Right ventricle myocardium inferior (tissue), 1 donor: ENCODE results near the gene DUSP3. TPM values are rescaled to one million over a fixed set of nuclear protein-coding genes. Genes with fewer than 3 reads are reported as not detected.

Source experiments
- ATAC-seq: fragments of 200-7000 bp; cut with Tn5 transposase; one replicate; pipeline ENCODE4 v1.9.1; 2020; ENCODE audit warnings: mild to moderate bottlenecking, moderate library complexity
- DNase-seq: peaks from one replicate; pipeline ENCODE4 v3.0.0; 2021; ENCODE audit errors: missing footprints
- intact Hi-C: fragments of 100-400 bp; cut with DNase I; formaldehyde crosslinking; loops from one replicate; pipeline ENCODE4 v1.11.0; 2022
- long read RNA-seq: library from polyadenylated mRNA; unstranded; transcript quantifications from one replicate; pipeline ENCODE4 v2.0.0, GENCODE V29; 2021
- total RNA-seq: library from RNA; stranded (reverse); fragmentation: NEBNext Ultra II Directional; extraction: Animal tissue kit (Norgen Biotek cat#: 25700); gene quantifications from one replicate; pipeline ENCODE4 v1.2.1, GENCODE V29; 2021
- donor health status: DM: no; HTN: yes; CAD: no; lungs with severe emphysema.

The DUSP3 gene
- 260 TPM for total RNA-seq
- long read RNA-seq, full-length matches to known transcripts, result 180 of 221 reads
- long read RNA-seq, partial matches to known transcripts, result 6 of 221 reads
- long read RNA-seq, other reads (novel, unspliced or antisense), result 35 of 221 reads

GRCh38 chr17:43778337-43779144 is at the start of gene DUSP3:
DUSP3 (minus strand) TSS chr17:43778977; CDS start chr17:43778924, 53 bp downstream.
- ATAC-seq (peak; percentile 94), DNase-seq (peak; percentile 97)
- intact Hi-C loops, result loop anchor here (5.0 kb wide), 2 partner anchors 54 to 69 kb away; partner anchors contain the start of genes CD300LG and MPP3

DNA sequence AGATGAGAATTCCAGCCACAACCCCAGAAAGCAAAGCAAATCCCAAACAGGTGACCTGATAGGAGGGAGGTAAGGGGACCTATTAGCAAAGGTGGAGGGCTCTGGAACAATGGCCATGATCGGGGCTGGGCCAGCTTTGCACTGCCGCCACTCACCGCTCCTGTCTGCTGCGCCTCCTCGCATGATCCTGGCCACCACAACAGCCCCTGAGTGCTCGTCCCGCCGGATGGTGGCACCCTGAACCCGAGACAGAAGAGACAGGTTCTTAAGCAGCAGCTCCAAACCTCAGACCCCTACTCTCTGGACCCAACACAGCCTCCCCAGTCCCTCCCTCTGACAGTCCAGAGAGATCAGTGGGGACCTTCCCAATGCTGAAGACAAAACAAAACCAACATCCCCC is 48.8 kb upstream of the DUSP3 start:
- no peak for ATAC-seq
- no peak for DNase-seq
- intact Hi-C loops, result no loop called here

- ATAC-seq, result no peak
- intact Hi-C loops, result no loop called here
Measured at GRCh38 chr17:43826206-43826605, 47.4 kb upstream of the DUSP3 start.

GRCh38 chr17:43825567-43825966 is 46.8 kb upstream of the DUSP3 start:
- ATAC-seq (no peak), DNase-seq (no peak)
- intact Hi-C loops, result no loop called here

More at GRCh38 chr17:43826206-43826605, 47.4 kb upstream of the DUSP3 start:
- no peak for DNase-seq

DNA sequence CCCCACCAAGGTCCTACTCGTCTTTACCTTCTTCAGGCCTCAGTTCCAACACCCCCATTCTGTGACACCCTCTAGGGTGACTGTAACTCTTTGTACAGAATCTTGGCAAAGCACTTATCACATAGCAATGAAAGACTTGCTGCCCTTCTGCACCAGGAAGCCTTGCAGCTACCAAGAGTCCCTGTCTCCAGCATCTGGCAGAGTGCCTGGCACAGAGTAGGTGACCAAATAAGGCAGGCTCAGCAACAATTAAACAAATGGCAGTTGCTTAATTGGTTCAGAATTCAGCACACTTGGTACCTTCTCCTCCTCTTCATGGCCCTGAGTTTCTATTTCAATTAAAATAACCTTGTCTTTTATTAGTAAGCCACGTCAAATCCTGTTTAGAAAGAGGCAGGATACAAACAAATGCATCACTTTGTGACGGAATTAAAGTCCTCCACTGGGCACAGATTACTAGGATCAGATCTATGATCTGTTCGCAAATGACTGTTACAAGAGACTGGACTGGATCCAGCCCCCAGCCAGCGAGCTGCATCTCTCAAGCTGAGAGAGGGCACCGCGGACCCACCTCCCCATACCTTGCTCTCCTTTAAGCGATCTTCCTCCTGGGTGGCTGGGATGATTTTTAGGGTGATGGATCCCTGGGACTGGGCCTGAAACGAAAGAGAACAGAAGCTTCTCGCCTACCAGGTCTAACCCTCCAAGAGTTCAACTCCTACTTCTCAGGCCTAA is 44.7 kb upstream of the DUSP3 start:
- ATAC-seq (peak; percentile 77), DNase-seq (peak; percentile 78)
- intact Hi-C loops, result no loop called here

- intact Hi-C loops, result no loop called here
- DNase-seq, result no peak
- ATAC-seq, result peak; percentile 19
Measured at GRCh38 chr17:43822570-43823190, 43.9 kb upstream of the DUSP3 start.

DNA sequence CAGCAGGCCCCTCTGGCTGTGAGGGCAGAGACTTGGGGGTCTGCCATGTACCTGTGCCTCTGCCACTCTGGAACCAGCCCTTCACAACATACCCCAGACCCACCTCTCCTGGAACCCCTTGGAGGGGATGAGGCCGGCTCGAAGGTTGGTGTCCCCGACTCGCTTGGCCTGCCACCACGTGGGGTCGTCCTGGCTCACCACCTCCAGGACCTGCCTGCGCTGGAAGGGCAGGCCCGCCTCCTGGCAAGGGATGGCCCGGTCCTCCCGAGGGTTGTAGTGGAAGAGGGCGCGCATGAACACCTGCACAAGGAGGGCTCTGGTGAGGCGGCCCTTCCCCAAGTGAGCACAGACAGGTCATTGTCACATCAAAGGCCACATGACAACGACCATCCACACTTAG is 42.0 kb upstream of the DUSP3 start:
- ATAC-seq, result no peak

GRCh38 chr17:43818966-43819365 is 40.2 kb upstream of the DUSP3 start:
- ATAC-seq (no peak), DNase-seq (peak; percentile 46)
- intact Hi-C loops, result no loop called here

More for the DNA sequence above, 42.0 kb upstream of the DUSP3 start:
- DNase-seq, result no peak
- intact Hi-C loops, result no loop called here

GRCh38 chr17:43817826-43818225 is 39.0 kb upstream of the DUSP3 start:
- intact Hi-C loops, result no loop called here
- DNase-seq (no peak), ATAC-seq (no peak)

DNA sequence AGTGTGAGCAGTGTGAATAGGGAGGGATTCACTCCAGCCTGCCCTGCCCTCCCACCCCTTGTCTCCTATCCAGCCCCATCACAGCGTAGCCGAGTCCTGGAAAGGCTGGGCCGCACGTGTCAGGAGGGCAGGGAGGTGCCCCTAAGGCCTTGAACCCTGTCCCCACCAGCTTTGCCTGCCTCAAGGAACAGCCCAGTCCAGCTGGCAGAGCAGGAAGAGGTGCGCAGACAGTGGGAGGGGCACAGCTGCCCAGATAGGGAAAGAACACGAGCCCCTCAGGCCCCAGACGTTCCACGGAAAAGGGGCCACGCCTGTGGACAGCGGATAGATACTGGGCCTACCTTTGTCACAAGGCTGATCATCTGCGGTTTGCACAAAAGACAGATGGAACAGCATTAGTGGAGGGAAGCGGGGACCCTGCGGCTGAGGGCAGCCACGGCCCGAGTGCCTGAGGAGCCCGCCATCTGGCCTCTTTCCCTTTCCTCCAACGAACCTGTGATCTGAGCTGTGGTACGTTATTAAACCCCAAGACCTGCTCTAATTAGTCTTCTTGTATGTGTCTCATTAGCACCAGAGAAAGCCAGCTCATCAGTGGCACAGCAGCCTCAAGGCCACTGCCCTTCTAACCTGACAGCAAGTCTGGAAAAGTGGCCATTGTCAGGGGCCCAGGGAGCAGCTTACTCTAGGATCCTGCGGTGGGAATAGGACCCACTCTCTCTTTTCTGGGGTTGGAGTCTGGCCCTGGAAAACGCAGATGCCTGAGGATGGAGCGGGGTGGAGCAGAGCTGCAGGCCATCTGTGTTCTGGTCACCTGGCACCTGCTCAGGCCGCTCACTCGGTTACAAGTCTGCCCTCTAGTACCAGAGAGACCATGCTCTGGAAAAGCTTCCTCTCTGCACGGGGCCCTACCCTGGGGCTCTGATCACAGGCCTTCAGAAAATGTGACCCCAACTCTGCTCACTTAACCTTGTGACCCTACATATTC is 37.9 kb upstream of the DUSP3 start:
- ATAC-seq (no peak), DNase-seq (no peak)
- intact Hi-C loops, result no loop called here

GRCh38 chr17:43814714-43815113 is 35.9 kb upstream of the DUSP3 start:
- intact Hi-C loops, result no loop called here
- no peak for ATAC-seq
- no peak for DNase-seq

- DNase-seq, result no peak
- intact Hi-C loops, result no loop called here
- no peak for ATAC-seq
Measured at GRCh38 chr17:43814026-43814425, 35.2 kb upstream of the DUSP3 start.

DNA sequence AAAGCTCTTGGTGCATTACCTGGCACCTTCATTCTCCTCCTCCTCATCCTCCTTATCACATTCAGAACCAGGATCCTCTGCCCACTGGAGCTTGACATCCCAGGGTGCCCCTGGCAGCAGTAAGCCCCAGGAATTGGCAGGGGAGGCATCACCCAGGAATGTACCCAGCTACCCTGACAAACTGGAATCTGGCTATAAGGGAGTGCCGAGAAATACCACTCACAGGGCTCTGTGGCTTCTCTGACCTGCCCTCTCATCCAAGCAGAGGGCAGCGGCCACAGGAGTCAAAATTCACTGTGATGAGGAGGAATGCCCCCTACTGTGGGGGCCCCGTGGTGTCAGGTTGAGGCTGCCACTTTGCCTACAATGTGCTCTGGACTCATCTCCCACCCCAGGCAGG is 34.6 kb upstream of the DUSP3 start:
- DNase-seq (no peak), ATAC-seq (no peak)
- intact Hi-C loops, result no loop called here

DNA sequence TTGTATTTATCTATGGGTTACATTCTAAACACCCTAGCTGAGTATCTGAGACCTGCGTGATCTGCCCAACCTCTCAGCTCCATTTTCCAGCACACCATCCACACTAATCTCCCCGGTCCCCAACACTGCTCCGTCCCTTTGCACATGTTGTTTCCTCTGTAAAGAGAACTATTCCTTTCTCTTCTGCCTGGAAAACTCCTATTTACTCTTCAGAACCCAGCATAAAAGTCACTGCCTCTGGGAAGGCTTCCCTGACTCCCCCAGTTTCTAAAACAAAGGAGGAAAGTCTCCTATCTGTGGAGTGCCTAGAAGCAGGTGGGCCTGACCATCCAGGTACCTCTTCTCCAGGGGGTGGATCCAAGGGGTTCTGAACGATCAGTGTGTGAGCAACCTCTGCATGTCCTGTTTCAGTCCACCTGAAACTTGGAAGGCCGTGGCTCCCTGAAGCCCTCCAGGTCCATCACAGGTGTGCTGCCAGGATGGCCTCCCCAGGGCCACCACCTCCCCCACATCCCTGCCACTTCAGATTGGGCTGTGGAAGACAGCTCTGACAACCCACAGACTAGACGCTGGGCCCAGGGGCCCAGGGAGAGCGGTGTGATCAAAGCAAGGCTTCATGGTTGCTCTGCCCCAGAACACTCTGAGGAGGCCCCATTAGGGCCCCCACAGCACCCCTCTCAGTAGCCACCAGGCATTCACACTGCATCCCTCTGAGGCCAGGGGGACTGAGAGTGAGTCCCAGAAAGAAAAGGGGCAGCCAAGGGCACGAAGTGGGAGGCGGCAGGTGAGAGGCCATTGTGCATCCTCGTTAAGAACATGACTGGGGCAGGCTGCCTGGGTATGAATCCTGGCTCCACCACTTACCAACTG is 33.9 kb upstream of the DUSP3 start:
- intact Hi-C loops, result no loop called here
- no peak for ATAC-seq

GRCh38 chr17:43810823-43811222 is 32.0 kb upstream of the DUSP3 start:
- no peak for ATAC-seq
- intact Hi-C loops, result no loop called here
- DNase-seq, result no peak

More for the DNA sequence above, 33.9 kb upstream of the DUSP3 start:
- no peak for DNase-seq

- DNase-seq (no peak), ATAC-seq (no peak)
- intact Hi-C loops, result no loop called here
Measured at GRCh38 chr17:43810226-43810715, 31.5 kb upstream of the DUSP3 start.

GRCh38 chr17:43809121-43809520 is 30.3 kb upstream of the DUSP3 start:
- intact Hi-C loops, result no loop called here
- no peak for ATAC-seq
- DNase-seq, result no peak
